ENCODE measurements around the gene TSPAN16.

DNA sequence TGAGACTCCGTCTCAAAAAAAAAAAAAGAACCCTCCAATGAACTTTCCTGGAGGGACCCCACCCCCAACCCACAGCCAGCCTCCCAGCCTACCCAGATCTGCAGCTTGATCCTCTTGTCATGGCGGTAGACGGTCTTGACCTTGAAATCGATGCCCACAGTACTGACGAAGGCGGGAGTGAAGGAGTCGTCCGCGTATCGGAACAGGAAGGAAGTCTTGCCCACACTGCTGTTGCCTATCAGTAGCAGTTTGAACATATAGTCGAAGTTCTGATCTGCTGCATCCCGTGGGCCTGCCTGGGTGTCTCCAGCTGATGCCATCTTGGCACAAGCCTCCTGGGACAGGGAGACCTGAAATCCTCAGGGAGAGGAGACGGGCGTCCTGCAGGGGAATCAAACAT is 41.1 kb downstream of the TSPAN16 start:
- TF ChIP-seq EZH2 (IDR thresholded peaks at IDR 0.05; ENCODE audit: borderline replicate concordance, low read depth, low read length, poor library complexity, severe bottlenecking), result no peak
- TF ChIP-seq, protein P1, sequence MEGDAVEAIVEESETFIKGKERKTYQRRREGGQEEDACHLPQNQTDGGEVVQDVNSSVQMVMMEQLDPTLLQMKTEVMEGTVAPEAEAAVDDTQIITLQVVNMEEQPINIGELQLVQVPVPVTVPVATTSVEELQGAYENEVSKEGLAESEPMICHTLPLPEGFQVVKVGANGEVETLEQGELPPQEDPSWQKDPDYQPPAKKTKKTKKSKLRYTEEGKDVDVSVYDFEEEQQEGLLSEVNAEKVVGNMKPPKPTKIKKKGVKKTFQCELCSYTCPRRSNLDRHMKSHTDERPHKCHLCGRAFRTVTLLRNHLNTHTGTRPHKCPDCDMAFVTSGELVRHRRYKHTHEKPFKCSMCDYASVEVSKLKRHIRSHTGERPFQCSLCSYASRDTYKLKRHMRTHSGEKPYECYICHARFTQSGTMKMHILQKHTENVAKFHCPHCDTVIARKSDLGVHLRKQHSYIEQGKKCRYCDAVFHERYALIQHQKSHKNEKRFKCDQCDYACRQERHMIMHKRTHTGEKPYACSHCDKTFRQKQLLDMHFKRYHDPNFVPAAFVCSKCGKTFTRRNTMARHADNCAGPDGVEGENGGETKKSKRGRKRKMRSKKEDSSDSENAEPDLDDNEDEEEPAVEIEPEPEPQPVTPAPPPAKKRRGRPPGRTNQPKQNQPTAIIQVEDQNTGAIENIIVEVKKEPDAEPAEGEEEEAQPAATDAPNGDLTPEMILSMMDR (conservative IDR thresholded peaks at IDR 0.05; ENCODE audit: low read depth, low read length), result no peak
